ENCODE results near the gene FBXO17.
"Not testable (repeated sequence)": the region's sequence is repeated elsewhere in the genome, so short reads cannot be mapped to it uniquely, and the experiment has no call there.

The FBXO17 gene

DNA sequence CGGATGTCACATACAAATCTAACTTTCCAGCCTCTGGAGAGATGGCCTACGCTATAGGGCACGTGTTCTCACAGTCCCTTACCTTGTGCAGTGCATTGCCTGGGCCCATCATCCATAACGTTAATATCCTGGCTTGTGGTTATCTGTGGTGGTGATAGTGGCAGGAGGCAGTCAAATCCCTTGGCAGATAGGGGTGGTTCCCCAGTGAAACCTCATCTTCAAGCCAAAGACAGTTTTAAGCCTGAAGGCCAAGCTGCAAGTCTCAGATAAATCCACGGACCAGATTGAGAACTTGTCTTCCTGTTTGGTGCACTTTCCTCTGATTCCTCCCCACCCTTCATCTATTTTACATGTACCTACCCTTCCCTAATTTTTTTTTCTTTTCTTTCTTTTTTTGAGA lies 4.3 kb upstream of the FBXO17 start:
- no peak for DNase-seq

DNA sequence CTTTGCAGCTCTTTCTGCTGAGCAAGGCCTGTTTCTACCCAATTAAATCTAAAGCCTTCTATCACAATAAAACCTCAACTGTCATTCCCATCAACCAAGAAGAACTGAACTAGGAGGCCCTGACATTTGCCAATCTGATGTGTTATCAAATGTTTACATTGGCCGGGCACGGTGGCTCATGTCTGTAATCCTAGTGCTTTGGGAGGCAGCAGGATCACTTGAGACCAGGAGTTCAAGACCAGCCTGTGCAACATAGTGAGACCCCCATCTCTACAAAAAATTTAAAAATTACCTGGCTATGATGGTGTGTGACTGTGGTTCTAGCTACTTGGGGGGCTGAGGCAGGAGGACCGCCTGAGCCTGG lies 2.8 kb upstream of the FBXO17 start:
- DNase-seq, result no peak

DNA sequence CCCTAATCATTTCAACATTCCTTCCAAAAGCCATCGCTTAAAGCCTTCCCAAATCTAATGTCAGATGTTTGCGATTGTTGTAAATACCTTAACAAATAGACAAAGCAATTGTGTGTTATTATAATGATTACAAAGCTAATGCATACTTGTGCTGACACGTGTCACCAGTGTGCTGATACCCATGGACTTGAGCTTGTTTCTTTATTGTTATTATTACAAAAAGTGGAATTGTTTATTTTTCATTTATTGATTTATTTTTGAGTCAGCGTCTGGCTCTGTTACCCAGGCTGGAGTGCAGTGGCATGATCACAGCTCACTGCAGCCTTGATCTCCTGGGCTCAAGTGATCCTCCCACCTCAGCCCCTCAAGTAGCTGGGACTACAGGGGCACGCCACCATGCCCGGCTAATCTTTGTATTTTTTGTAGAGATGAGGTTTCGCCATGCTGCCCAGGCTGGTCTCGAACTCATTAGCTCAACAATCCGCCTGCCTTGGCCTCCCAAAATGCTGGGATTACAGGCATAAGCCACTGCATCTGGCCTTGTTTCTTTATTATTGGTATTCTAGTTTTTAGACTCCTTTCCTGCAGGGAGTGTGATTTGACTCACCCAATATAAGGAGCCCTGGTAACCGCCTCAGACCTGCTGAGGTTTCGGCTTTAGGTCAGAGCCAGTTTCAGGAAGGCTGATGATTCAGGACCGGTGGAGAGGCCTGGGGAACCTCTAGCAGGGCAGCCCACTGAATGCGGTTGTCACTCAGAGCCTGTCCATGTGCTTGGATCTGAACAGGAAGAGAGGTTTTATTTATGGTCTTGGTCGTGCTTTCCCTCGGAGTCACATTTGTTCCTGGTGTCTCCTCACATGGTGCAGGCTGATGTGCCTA lies 2.1 kb upstream of the FBXO17 start:
- no peak for DNase-seq

DNA sequence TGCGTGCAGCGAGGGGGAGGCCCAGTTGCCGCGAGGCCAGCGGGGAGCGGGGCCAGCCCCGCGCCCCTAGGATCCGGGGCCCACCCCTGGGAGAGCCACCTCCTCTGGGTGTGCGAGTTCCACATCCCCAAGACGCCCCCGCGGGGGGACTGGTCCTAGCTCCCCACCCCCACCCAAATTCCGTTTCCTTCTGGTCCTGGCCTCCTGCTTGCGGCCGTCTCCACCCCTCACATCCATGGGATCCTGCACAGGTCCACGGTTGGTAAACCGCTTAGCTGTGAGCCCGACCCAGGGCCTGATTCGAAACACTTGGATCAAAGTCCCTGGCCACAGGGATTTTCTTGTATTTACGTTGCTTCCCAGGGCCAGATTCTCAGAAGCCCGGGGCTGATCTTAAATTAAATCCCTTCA lies 324 bp upstream of the FBXO17 start:
- DNase-seq, result no peak

DNA sequence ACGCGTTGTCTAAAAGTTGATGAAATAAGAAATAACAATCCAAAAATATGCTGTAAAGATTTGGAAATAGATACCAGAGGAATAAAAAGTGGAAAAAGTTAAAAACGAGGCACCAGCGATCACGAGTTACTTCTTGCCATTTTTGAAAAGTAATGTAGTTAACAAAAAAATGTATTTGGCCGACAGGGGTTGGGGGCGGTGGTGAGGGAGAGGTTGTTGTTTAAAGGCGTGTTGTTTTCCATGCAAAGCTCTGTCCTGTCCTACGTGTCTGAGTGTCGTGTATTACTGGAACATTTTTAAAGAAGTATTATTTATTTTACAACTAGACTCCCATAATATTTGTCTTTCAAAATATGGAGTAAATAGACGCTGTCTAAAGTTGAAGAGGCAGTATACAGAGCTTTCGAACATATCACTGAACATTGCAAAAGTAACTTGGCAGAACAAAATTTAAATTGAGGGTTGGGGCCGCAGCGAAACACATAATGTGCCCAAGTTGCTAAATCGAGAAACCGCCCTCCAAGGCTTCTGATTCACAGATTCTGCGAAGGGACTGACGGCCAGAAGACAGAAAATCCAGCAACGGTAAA lies 823 bp downstream of the FBXO17 start:
- DNase-seq, result no peak

DNA sequence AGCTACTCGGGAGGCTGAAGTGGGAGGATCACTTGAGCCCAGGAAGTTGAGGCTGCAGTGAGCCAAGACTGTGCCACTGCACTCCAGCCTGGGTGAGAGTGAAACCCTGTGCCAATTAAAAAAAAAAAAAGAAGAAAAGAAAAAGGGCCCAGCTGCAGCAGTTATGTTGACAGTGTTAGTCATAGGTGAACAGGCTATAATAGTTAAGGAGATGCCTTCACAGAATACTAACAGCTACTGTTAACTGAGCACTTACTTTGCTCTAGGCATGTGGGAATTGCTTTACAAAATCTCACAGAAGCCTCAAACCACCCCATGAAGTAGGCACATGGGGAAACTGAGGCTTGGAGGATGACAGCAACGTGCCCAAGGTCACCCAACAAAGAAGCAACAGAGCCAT lies 3.9 kb downstream of the FBXO17 start:
- DNase-seq, result no peak

DNA sequence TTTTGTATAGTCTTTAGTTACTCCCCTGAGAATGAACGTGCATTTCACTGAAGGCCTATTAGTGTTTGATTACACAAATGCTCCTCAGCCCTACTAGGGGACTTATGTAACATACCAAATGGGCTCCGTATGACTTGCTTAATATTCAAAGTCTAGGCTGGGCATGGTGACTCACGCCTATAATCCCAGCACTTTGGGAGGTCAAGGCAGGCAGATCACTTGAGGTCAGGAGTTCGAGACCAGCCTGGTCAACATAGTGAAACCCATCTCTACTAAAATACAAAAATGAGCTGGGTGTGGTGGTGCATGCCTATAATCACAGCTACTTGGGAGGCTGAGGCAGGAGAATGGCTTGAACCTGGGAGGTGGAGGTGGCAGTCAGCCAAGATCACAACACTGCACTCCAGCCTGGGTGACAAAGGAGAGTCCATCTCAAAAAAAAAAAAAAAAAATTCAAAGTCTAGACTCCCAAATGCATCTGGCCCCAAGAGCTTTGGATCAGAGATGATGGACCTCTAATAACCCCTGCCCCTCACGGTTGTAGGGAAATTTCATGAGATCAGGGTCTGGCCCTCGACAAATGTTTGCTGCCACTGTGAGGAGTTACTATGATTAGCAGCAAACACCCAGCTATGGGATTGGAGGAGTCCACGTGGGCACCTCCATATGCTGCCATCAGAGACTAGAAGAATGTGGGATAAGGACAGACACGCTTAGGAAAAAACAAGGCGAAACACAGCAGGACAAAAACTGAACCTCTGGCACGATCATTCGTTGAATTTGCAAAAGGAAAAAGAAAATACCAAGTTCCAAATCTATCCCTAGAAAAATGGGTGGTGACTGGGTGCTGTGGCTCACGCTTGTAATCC lies 4.6 kb downstream of the FBXO17 start:
- no peak for DNase-seq

DNA sequence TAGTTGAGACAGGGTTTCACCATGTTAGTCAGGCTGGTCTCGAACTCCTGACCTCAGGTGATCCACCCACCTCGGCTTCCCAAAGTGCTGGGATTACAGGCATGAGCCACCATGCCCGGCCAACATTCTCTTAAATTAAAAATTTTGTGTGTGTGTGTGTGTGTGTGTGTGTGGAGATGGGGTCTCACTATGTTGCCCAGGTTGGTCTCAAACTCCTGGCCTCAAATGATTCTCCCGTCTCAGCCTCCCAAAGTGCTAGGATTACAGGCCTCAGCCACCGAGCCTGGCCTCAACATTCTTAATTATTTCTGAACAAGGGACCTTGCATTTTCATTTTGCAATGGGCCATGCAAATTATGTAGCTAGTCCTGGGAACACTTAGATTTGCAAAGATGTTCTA lies 9.4 kb downstream of the FBXO17 start:
- DNase-seq, result not testable (repeated sequence)

DNA sequence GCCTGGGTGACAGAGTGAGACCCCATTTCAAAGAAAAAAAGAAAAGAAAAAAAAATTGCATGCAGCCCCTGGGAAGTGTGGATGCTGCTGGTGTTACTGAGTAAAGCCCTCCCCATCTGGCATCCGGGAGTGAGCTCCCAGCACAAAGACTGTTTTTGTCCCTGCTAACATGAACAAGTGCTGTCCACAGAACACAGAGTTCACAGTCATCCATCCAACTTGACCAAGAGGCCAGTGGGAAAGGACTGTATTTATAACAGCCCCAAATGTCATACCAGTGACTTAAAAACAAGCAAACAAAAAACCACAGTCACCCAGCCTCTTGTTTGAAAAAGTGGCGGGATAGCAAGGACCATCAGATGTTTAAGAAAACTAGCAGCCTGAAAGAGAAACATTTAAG lies 10.8 kb downstream of the FBXO17 start:
- DNase-seq, result no peak

DNA sequence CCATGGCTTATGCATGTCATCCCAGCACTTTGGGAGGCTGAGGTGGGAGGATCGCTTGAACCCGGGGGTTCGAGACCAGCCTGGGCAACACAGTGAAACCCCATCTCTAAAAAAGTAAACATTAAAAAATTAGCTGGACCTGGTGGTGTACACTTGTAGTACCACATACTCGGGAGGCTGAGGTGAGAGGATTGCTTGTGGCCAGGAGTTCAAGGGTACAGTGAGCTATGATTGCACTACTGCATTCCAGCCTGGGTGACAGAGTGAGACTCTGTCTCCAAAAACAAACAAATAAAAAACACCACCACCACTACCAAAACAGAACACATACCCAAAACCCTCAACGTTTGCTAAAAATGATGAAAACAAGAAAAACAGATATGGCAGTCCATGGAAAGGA lies 15.9 kb downstream of the FBXO17 start:
- no peak for DNase-seq

DNA sequence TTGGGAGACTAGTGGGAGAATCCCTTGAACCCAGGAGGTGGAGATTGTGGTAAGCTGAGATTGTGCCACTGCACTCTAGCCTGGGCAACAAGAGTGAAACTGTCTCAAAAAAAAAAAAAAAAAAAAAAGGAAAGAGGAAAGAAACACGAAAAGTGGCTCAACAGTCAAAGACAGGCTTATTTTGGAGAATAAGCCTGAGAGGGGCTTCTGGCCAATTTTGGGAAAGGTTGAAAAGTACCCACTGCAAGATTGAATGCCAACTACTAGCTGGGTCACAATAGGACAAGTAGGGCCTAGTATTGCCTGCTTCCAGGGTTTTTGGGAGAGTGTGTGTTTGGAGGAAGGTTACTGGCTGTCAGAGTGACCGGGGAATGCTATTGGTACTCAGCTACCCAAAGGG lies 17.2 kb downstream of the FBXO17 start:
- DNase-seq, result no peak

DNA sequence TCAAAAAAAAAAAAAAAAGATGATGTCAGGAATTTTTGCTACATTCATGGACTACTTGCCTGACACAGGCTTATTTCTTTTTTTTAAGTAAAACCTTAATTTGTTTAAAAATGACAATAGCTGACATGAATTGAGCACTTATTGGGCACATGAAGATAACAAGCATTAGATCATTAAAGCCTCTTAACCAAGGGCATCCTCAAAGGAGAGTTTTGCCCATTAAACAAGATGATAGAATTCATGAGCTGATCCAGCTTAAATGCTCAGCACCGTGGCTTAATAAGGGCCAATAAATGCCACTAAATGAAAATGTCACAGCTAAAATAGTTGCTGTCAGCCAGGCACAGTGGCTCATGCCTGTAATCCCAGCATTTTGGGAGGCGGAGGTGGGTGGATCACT lies 19.3 kb downstream of the FBXO17 start:
- no peak for DNase-seq

DNA sequence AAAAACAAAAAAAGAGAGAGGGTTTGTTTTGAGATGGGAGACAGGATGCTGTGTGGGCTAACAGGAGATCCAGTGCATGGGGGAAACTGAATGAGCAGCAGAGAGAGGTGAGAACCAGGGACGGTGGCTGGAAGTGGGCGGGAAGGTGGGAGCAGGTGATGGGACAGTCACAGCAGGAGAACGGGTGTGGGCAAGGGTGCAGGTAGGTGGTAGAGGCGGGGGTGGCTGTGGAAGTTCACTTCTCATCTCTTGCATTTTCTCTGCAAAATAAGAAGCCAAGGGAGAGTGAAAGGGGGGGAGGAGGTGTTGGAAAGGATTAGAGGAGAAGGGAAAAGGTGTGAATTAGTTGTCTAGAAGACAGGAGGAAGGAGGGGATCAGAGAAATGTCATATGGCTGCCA lies 21.9 kb downstream of the FBXO17 start:
- DNase-seq, result no peak

DNA sequence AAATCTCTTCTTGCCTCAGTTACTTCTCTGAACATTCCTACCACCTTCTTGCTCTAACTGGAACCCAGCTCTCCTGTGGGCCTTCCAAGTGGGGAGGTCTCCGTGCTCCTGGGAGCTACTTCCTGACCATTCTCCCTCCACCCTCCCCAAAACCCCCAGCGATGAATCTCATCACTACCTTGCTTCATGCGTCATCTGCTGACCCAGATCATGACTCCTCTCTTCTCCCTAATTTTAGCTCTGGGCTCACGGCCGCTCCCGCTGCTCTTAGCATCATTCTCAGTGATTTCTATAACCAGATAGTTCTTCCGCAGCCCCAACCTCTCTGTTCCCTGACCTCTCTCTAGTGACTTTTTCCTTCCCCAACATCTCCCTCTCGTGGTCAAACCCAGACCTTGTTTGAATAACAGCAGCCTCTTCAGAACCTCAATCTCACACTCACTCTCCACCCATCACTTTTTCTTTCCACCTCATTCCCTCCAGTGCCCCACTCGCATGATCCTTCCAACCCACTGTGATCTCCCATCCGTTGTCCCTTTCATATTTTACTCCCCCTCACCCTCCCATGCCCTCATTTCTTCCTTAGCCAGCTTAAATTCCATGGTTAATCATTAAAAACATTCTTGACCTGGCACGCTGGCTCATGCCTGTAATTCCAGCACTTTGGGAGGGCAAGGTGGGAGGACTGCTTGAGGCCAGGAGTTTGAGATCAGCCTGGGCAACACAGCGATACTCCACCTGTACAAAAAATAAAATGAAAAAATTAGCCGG lies 23.0 kb downstream of the FBXO17 start:
- peak; percentile 38 to 86 (median 60) for DNase-seq

DNA sequence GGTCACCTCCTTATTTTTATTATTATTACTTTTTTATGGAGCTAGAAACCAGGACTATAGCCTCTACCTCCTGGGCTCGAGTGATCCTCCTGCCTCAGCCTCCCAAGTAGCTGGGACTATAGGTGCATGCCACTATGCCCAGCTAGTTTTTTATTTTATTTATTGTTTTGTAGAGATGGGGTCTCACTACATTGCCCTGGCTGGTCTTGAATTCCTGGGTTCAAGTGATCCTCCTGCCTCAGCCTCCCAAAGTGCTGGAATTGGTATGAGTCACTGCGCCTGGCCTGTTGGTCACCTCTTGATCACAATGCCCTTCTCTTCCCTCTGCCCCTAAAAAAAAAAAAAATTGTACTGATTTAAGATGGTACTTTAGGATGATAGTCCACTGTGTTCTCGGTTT lies 24.4 kb downstream of the FBXO17 start:
- DNase-seq, result no peak

DNA sequence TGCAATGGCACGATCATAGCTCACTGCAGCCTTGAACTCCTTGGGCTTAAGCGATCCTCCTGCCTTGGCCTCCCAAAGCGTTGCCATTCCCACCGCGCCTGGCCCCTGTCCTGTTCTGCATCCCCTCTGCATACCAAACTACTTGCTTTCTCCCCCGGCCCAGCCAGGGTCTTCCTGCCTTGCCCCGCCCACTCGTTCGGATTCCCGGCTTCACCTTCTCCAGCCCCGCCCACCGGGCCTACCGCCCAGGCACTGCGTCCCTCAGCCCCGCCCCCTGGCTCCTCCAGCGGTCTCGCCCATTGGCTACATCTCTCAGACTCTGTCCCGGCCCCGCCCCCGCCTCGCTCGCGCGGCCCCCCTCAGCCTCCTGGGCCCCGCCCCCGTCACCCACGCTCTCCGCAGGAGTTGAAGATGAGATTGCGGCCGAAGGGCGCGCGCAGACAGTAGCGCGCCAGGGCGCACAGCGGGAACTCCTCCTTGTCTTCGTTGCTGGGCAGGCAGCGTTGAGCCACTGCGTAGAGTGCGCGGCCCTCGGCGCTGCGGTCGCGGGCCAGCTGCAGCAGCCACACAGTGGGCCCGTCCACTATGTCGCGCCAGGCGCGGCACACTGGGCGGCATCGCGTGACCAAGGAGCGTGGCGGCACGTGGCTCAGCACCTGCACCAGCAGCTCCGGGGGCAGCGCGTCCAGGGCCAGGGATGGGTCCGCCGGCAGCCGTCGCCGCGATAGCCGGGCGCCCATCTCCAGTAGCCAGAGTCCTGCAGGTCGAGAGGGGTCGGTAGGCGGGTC lies 25.8 kb downstream of the FBXO17 start:
- peak; percentile 68 to 95 (median 91) for DNase-seq

DNA sequence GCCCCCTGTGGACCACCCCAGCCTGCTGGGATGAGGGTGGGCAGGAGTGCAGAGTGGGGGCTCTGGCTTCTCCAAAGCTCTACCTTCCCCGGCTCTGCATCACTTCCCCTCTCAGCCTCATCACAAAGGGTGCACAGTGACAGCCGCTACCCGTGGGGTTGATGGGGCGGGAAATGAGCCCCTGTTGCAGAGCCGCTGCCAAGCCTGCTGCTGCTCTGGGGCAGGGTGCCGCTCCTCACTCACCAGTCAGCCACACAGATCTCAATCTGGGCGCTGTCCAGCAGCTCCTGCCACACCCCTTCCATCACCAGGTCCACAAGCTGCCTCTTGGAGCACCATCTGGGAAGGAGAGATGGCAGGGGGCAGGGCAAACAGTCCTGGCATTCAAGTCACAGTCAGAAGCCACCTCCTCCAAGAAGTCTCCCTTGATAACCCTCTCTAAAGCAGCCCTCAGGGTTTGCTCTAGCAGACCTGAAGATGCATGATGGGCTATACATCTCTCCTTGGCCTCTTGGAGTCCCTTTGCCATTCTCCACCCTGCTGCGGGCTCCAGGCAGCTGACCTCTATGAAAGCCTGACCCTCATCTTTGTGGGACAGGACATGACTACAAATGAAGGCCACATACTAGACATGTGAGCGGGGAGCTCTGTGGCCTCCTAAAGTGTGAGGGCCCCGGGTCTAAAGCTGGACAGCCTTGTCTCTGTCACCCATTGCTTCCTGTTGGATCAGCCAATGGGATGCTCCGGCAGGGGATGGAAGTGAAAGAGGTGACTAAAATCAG lies 29.1 kb downstream of the FBXO17 start:
- no peak for DNase-seq

DNA sequence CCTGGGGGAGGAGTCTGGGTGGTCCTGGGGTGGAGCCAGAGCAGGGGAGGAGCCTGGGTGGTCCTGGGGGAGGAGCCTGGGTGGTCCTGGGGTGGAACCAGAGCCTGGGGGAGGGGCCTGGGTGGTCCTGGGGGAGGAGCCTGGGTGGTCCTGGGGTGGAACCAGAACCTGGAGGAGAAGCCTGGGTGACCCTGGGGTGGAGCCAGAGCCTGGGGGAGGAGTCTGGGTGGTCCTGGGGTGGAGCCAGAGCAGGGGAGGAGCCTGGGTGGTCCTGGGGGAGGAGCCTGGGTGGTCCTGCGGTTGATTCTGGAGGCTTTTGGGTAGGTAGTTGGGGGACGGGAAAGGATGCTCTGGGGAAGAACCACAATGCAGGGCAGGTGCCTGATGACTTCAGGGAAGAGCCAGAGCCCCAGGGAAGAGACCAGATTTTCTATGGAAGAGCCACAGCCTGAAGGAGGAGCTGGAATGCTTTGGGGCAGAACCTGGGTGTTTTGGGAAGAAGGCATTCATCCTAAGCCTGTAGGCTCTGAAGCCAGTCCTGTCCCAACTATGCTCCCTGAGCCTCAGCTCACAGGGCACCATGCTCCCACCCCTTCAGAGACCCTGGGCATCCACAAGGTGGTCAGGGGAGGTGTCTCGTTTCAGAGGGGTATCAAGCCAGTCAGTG lies 29.8 kb downstream of the FBXO17 start:
- DNase-seq, result no peak

DNA sequence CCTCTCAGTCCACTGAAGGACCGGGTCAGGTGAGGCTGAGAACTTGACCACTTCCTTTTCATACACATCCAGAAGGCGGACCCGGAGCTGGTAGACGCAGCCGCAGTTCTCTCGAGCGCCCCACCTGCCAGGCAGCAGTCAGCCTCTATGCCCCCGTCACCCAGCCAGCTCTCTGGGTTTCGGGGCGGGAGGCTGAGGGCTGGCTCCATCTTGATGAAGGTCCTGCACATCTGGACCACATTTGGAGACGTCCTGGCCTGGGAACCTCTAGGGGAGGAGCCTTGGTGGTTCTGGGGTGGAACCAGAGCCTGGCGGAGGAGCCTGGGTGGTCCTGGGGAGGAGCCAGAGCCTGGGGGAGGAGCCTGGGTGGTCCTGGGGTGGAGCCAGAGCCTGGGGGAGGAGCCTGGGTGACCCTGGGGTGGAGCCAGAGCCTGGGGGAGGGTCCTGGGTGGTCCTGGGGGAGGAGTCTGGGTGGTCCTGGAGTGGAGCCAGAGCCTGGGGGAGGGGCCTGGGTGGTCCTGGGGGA lies 30.5 kb downstream of the FBXO17 start:
- peak in 2 of 3 experiments; percentile 12 for DNase-seq

DNA sequence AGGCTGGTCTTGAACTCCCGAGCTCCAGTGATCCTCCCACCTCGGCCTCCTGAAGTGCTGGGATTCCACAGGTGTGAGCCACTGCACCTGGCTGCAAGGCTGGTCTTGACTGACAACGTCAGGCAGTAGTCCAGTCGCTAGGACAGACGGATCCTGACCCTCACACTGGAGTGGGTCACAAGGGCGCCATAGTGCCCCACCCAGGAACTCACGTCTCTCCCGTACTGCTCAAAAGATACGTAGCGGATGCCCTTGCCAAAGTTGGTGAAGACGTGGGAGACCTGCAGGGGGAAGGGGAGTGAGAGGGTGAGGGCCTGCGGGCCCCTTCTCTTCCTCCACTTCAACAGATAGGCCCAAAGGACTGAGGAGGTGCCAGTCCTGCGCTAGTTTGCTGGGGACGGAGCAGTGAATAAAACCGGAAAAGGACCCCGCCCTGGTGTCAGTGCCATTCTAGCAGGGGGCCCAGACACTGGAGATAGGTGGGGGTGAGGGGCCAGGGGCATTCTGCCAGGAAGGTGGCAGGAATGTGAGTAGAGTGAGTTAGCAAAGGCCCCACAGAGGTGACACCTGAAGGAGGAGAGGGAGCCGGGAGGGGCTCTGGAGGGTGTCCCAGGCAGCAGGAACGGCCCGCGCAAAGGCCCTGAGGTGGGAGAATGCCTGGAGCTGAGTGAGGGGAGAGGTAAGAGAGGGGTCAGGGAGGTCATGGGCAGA lies 32.9 kb downstream of the FBXO17 start:
- no peak for DNase-seq
